GM15510 (cell line): Measurements from ENCODE around the gene CPLANE1.

ENCODE experiments used
- POLR2A ChIP-seq: IDR thresholded peaks from 3 replicates; pipeline ENCODE4 v1.6.1; 2011; ENCODE audit warnings: borderline replicate concordance; ENCODE audit not compliant: insufficient read length; ENCODE audit errors: extremely low read depth

Gene CPLANE1

GRCh38 chr5:37214550-37214949, 34.6 kb downstream of the CPLANE1 start:
- TF ChIP-seq POLR2A, result no peak

GRCh38 chr5:37212096-37212495, 37.1 kb downstream of the CPLANE1 start:
- no peak for TF ChIP-seq POLR2A

DNA sequence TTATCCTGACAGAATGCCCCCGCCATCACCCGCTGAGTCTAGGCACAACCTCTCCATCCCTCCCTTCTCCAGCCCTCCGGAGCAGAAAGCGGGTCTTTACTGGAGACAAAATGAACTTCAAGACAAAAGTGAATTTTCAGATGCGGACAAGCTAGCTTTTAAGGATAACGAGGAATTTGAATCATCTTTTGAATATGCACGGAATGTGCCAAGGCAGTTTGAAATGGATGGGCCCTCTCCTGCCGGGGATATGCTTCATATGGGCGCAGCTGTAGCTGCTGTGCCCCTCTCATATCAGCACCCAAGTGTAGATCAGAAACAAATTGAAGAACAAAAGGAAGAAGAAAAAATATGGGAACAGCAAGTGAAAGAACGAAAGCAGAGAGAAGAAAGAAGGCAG, 37.5 kb downstream of the CPLANE1 start:
- no peak for TF ChIP-seq POLR2A

DNA sequence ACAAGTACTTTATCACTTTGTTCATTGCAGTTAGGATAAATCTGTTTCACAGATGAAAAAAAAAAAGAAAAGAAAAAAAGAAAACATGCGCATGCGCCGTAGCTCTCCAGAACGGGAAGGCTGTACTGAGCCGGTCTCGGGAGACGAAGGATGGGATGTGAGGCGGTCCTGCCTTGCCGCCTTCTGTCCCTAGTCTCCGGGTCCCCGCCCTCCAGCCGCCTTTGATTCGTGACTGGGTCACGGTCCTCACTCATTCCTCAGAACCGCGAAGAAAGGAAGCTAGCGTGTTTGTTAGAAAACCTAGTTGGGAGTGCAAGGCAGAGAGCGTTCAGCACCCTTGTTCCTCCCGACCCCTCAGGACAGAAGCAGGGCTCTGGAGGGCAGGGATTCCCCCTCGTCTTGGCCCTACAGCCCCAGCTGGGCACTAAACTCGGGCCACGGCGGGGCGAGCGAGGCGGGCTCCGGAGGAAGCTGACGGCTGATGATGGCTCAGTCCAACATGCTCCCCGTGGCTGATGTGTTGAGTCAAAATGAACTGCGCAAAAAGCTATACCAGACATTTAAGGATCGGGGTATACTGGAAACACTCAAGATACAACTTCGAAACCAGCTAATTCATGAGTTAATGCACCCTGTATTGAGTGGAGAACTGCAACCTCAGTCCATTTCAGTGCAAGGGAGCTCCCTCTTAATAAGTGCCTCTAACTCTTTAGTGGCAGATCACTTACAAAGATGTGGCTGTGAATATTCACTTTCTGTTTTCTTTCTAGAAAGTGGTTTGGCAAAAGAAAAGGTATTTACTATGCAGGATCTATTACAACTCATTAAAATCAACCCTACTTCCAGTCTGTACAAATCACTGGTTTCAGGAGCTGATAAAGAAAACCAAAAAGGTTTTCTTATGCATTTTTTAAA, 40.0 kb downstream of the CPLANE1 start:
- no peak for TF ChIP-seq POLR2A

- no peak for TF ChIP-seq POLR2A
Observed at GRCh38 chr5:37207802-37208201, 41.4 kb downstream of the CPLANE1 start.

DNA sequence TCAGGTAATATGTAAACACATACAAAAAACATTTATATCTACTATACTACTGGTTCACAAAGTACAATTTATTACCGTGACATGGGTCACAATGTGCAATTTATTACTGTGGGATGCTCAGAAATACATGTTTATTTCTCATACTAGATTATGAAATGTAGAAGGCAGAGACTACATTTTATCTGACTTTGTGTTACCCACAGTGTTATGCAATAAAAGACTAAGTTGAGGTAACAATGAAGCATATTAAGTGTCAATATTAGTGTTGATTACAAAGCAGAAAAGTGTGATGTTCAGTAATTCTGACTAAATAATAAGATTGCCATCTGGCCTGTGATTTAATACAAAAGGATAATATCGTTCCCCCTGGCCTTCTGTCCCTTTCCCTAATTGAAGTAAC, 42.4 kb downstream of the CPLANE1 start:
- no peak for TF ChIP-seq POLR2A

- no peak for TF ChIP-seq POLR2A
Observed at GRCh38 chr5:37198842-37199241, 50.3 kb downstream of the CPLANE1 start.

- no peak for TF ChIP-seq POLR2A
Observed at GRCh38 chr5:37198061-37198460, 51.1 kb downstream of the CPLANE1 start.

DNA sequence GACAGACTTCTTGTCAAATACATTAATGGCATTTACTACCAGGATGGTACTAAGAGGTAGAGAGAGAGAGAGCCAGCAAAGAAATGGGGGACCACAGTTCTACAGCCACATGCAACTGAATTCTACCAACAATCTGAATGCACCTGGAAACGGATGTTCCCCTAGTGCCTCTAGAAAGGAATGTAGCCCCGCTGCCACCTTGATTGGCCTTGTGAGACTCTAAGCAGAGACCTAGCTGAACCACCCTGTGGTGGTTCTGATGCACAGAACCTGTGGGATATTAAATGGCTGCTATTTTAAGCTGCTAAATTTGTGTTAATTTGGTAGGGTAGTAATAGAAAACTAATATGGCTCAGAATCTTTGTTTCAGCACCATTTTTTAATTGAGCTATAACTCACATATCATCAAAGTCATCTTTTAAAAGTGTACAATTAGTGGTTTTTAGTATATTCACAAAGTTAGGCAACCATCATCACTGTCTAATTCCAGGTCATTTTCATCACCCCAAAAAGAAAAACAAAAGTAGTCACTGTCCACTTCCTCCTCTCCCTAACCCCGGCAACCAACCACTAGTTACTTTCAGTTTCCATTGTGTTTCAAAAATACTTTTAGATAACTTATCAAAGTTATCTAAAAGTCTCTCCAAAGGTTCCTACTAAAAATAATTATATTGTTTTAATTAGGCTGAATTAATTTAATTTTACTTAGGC, 51.7 kb downstream of the CPLANE1 start:
- TF ChIP-seq POLR2A, result no peak

DNA sequence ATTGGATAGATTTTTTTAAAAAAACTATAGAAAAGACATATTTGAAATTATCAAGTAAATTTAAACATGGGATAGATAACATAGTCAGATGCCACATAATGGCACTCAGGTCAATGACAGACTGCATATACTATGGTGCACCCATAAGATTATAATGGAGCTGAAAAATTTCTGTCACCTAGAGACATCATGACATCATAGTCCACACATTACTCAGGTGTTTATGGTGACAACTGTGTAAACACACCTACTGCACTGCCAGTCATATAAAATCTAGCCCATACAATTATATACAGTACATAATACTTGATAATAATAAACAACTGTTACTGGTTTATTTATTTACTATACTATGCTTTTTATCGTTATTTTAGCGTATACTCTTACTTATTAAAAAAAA, 58.6 kb downstream of the CPLANE1 start:
- no peak for TF ChIP-seq POLR2A

- no peak for TF ChIP-seq POLR2A
Observed at GRCh38 chr5:37189355-37189754, 59.8 kb downstream of the CPLANE1 start.

DNA sequence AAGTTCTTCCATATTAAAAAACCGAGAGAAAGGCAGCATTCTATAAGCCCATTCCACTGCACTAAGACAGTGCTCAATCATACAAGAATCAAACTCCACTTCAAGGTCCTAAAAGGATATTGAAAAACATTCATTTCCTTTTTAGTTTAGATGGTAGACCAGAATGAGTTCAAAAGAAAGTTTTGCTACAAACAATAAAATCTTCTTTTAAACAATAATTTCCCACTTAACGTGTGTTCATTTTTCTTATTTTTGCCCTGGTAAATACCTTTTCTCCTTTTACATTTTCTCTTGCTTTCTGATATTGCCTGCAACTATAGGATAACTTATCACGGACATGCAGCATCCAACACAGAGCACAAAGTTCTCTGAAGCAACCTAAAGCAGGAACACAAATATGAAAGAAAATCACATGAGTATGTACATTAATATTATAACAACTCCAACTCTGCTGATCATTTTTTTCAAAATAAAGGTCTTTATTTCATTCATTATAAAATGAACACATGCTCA, 61.7 kb downstream of the CPLANE1 start:
- TF ChIP-seq POLR2A, result no peak

- TF ChIP-seq POLR2A, result no peak
Observed at GRCh38 chr5:37184748-37185364, 64.3 kb downstream of the CPLANE1 start.

GRCh38 chr5:37182667-37183066, 66.5 kb downstream of the CPLANE1 start:
- TF ChIP-seq POLR2A, result no peak

GRCh38 chr5:37174928-37175327, 74.2 kb downstream of the CPLANE1 start:
- TF ChIP-seq POLR2A, result no peak
